Uterus (tissue), 4 donors: ENCODE results near the gene NT5C1A. TPM values are rescaled to one million over a fixed set of nuclear protein-coding genes. Genes with fewer than 3 reads are reported as not detected.

Source experiments
- DNase-seq, 2 donors: peaks; one replicate each; pipeline ENCODE4 v3.0.0-alpha.2; 2019 to 2020
- H3K27ac ChIP-seq, 2 donors: fragments of 200-600 bp; sonication (generic); 1 replicate in 1 of 2; 2 replicates in 1 of 2; pipeline ENCODE4 v1.5.1; 2016 to 2018
- H3K27me3 ChIP-seq, 2 donors: fragments of 200-600 bp; sonication (generic); one replicate each; pipeline ENCODE4 v1.5.1; 2018 to 2019; ENCODE audit warnings: control low read depth in 1 of 2
- H3K36me3 ChIP-seq, 2 donors: fragments of 200-600 bp; sonication (generic); one replicate each; pipeline ENCODE4 v1.5.1; 2019; ENCODE audit warnings: control low read depth in 1 of 2
- H3K4me1 ChIP-seq, 2 donors: fragments of 200-600 bp; sonication (generic); one replicate each; pipeline ENCODE4 v1.5.1; 2018 to 2019; ENCODE audit warnings: control low read depth in 1 of 2
- H3K4me3 ChIP-seq, 2 donors: fragments of 200-600 bp; sonication (generic); 1 replicate in 1 of 2; 2 replicates in 1 of 2; pipeline ENCODE4 v1.5.1; 2018 to 2019; ENCODE audit warnings: mild to moderate bottlenecking in 1 of 2
- H3K9me3 ChIP-seq, 2 donors: fragments of 200-600 bp; sonication (generic); one replicate each; pipeline ENCODE4 v1.5.1; 2019; ENCODE audit warnings: control low read depth in 1 of 2
- POLR2A ChIP-seq, 2 donors: fragments of 450-650 bp; IDR thresholded peaks; one replicate each; pipeline ENCODE4 v1.6.1; 2016; ENCODE audit warnings: antibody characterized with exemption in 2 of 2, mild to moderate bottlenecking in 1 of 2, moderate library complexity in 1 of 2
- intact Hi-C: fragments of 100-400 bp; cut with DNase I; formaldehyde crosslinking; loops from one replicate; pipeline ENCODE4 v1.15.1; 2023; ENCODE audit warnings: low total_unique reads
- total RNA-seq, 4 donors: library from RNA; depleted of rRNA in 3 of 4; stranded (reverse); fragments of >200 nt in 3 of 4; gene quantifications; one replicate each; pipeline versions ENCODE4 v1.1.0 to v1.2.4, GENCODE V29; 2014 to 2023
- TF ChIP-seq, protein P1 (sequence below), 4 experiments: fragments of 200-600 bp in 2 of 4; fragments of 450-650 bp in 2 of 4; sonication (generic) in 2 of 4; IDR thresholded peaks; one replicate each; pipeline ENCODE4 v1.5.1; 2016 to 2019; ENCODE audit warnings: antibody characterized with exemption in 4 of 4, mild to moderate bottlenecking in 2 of 4, moderate library complexity in 1 of 4
- donor health status: DM: yes; HTN: yes; CAD: no.

Gene NT5C1A
- total RNA-seq, 4 donors from 2014 or later: 1.1 to 1.8 TPM; not detected in 2

DNA sequence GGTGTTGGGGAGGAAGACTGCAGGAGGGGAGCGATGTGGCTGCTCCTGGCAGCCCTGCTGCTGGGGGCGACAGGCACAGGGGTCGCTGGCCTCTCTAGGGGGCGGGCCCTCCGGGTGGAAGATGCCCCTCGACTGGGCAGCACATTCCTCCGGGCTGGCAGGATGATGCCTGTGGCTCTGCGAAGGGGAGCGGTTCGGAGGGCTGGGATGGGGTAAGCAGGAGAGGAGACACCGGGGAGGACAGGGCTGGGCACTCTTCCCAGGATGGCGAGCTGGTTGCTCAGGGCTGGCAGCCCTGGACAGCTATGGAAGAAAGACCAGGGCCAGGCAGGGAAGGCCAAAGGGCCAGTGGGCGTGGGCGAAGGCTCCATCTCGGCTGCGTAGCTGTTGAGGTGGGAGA is 45.3 kb downstream of the NT5C1A start:
- Histone ChIP-seq H3K27me3 (no peaks in the 10 kb centered on the region), H3K4me1 (peaks cover 15 to 24% of the 10 kb centered on the region in 2 donors), H3K9me3 (no peaks in the 10 kb centered on the region), H3K36me3 (no peaks in the 10 kb centered on the region), H3K27ac (peak overlapping the region; percentile 56 to 71), H3K4me3 (no peak overlapping the region)
- intact Hi-C loops: no loop called here
- no peak for DNase-seq
- TF ChIP-seq POLR2A (IDR thresholded peaks at IDR 0.05): no peak
- TF ChIP-seq, protein P1, sequence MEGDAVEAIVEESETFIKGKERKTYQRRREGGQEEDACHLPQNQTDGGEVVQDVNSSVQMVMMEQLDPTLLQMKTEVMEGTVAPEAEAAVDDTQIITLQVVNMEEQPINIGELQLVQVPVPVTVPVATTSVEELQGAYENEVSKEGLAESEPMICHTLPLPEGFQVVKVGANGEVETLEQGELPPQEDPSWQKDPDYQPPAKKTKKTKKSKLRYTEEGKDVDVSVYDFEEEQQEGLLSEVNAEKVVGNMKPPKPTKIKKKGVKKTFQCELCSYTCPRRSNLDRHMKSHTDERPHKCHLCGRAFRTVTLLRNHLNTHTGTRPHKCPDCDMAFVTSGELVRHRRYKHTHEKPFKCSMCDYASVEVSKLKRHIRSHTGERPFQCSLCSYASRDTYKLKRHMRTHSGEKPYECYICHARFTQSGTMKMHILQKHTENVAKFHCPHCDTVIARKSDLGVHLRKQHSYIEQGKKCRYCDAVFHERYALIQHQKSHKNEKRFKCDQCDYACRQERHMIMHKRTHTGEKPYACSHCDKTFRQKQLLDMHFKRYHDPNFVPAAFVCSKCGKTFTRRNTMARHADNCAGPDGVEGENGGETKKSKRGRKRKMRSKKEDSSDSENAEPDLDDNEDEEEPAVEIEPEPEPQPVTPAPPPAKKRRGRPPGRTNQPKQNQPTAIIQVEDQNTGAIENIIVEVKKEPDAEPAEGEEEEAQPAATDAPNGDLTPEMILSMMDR (IDR thresholded peaks at IDR 0.05): no peak

GRCh38 chr1:39625462-39626273 is 46.2 kb downstream of the NT5C1A start:
- Histone ChIP-seq H3K36me3 (no peaks in the 10 kb centered on the region), H3K4me1 (peaks cover 15 to 24% of the 10 kb centered on the region in 2 donors), H3K27me3 (no peaks in the 10 kb centered on the region), H3K9me3 (no peaks in the 10 kb centered on the region), H3K4me3 (no peak overlapping the region), H3K27ac (peak overlapping the region; percentile 56 to 72)
- peak; percentile 93 to 94 for DNase-seq
- intact Hi-C loops: no loop called here
- TF ChIP-seq, protein P1 (IDR thresholded peaks at IDR 0.05): no peak
- TF ChIP-seq POLR2A (IDR thresholded peaks at IDR 0.05): no peak

DNA sequence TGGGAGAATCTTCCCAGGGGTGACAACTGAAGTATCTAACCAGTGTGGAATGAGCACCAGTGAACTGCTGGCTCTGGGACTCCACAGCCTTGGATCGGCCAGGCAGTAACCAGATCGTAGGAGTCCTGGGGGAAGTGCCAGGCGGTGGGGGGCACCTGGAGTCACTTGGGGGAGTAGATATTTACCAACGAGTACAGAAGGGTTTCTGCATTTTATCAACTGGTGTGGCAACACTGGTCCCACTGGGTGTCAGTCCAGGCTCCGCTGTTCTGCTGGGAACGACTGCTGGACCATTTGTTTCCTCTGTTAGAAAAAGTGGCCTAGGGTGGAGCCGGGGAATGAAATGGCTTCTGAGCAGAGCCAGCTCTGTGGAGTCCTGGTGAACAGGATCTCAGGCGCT is 46.9 kb downstream of the NT5C1A start:
- Histone ChIP-seq H3K9me3 (no peaks in the 10 kb centered on the region), H3K4me1 (peaks cover 15 to 24% of the 10 kb centered on the region in 2 donors), H3K4me3 (no peak overlapping the region), H3K36me3 (no peaks in the 10 kb centered on the region), H3K27me3 (no peaks in the 10 kb centered on the region), H3K27ac (peak overlapping the region; percentile 63 to 72)
- no peak for DNase-seq
- TF ChIP-seq POLR2A (IDR thresholded peaks at IDR 0.05): no peak
- TF ChIP-seq, protein P1 (IDR thresholded peaks at IDR 0.05): no peak
- intact Hi-C loops: no loop called here

GRCh38 chr1:39623053-39623452 is 48.9 kb downstream of the NT5C1A start:
- Histone ChIP-seq H3K9me3 (no peaks in the 10 kb centered on the region), H3K36me3 (no peaks in the 10 kb centered on the region), H3K27me3 (no peaks in the 10 kb centered on the region), H3K4me3 (no peak overlapping the region), H3K4me1 (peaks cover 15 to 24% of the 10 kb centered on the region in 2 donors), H3K27ac (peak overlapping the region in 1 of 2 donors; percentile 72)
- DNase-seq: peak in 1 of 2 donors; percentile 47
- intact Hi-C loops: no loop called here
- TF ChIP-seq, protein P1 (IDR thresholded peaks at IDR 0.05): no peak
- TF ChIP-seq POLR2A (IDR thresholded peaks at IDR 0.05): no peak

DNA sequence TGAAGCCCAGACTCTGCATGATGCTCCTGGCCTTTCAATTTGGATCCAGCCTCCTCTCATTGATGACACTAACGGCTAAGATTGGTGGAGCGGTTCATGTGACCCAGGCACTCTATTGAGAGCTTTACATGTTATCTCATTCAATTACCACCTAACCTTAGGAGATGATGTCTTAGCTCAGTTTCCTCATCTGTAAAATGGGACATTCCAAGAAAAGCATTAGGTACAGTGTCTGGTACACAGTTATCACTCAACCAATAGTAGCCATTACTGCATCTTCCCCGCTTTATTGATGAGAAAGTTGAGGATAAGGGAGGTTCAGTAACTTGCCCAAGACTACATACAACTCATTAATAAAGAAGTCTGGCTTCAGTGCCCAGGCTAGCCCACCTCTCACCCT is 49.5 kb downstream of the NT5C1A start:
- peaks cover 15 to 24% of the 10 kb centered on the region in 2 donors for H3K4me1 ChIP-seq
- intact Hi-C loops: no loop called here
- no peak overlapping the region for H3K4me3 ChIP-seq
- no peaks in the 10 kb centered on the region for H3K9me3 ChIP-seq
- DNase-seq: no peak
- H3K27ac ChIP-seq: no peak overlapping the region
- H3K36me3 ChIP-seq: no peaks in the 10 kb centered on the region
- TF ChIP-seq, protein P1 (IDR thresholded peaks at IDR 0.05): no peak
- no peak for TF ChIP-seq POLR2A (IDR thresholded peaks at IDR 0.05)
- H3K27me3 ChIP-seq: no peaks in the 10 kb centered on the region
